ENCODE measurements around the gene ERLEC1.
A peak's percentile ranks its signal among the peaks of the same experiment; 100 is the strongest.
"Not testable (repeated sequence)": the region's sequence is repeated elsewhere in the genome, so short reads cannot be mapped to it uniquely, and the experiment has no call there.

Gene ERLEC1

DNA sequence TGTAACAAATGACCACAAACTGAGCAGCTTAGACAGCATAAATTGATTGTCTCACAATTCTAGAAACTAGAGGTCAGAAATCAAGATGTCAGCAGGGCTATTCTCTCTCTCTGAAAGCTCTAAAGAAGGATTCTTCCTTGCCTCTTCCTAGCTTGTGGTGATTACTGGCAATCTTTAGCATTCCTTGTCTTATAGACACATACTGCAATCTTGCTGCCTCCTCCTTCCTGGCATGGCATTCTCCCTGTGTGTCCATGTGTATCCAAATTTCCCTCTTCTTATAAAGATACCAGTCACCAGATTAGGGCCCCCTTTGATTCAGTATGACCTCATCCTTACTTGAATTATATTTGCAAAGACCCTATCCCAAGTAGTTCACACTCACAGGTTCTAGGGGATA, 2.4 kb upstream of the ERLEC1 start:
- DNase-seq (ENCODE audit: low spot score), result no peak

DNA sequence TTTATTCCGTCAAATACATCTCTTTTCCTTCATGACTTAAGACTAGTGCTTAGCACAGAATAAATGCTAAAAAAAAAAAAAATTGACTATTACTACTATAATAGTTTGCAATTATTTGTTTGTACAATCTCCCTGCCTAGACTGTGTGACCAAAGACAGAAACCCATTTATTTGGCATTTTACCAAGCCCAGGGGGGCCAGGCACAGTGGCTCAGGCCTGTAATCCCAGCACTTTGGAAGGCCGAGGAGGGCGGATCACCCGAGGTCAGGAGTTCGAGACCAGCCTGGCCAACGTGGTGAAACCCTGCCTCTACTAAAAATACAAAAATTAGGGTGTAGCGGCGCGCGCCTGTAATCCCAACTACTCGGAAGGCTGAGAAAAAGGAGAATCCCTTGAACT, 1.5 kb upstream of the ERLEC1 start:
- no peak for DNase-seq (ENCODE audit: low spot score)

DNA sequence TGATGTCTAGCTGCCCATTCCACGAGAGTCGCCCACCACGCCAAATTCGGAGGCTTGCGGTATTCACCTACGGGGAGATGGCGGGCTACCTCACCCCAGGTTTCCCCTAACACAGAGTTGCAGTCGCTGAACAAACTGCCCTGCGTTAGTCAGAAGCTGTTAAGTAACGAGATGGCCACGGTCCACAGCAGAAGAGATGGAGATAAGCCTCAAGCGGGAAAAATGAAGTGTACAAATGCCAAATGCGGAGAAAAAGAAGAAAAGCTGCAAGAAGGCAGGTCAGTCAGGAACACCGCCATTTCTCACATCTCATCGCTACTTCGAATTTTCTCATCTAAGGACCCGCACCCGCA, 516 bp upstream of the ERLEC1 start:
- DNase-seq (ENCODE audit: low spot score), result peak; percentile 35

DNA sequence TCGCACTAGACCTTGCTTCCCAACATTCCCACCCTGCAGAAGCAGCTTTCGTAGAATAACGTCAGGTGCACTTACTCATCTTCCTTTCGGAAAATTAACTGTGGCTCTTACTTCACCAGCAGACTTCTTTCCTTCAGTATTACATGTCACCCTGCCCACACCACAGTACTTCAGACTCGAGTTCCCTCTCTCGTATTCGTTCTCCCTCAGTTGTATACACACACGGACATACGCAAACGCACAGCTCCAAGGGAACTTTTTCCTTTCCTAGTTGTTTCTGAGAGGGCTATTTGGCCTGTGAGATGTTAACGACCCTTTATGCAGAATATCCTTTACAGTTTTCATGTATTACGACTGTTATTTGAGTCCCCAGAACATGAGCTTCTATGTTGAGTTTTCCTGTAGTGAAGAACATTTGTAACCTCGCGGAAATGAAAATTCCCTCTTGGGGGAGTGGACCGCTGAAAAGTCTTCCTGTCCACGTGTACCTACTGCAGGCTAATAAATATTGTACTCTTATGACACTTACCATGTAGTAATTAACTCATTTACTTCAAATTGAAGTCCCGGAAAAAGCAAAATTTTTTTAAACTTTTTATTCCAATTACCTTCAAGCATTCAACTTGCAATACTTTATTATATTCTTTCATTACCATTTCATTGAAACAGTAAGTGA, 908 bp downstream of the ERLEC1 start:
- DNase-seq (ENCODE audit: low spot score), result peak; percentile 16

DNA sequence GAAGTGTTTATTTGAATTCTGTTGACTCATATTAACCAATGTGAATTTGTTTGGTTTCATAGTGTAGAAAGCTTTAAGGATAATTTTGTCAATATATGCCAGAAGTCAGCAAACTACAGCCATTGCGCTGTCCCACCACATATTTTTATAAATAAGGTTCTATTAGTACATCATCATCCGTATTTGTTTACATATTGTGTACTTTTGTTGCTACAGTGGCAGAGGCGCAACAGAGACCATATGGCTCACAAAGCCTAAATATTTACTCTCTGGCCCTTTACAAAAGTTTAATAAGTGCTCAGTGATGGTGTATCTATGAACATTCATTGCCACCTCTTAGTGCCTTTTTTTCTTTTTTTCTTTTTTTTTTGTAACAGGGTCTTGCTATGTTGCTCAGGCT, 6.4 kb downstream of the ERLEC1 start:
- DNase-seq (ENCODE audit: low spot score), result no peak

DNA sequence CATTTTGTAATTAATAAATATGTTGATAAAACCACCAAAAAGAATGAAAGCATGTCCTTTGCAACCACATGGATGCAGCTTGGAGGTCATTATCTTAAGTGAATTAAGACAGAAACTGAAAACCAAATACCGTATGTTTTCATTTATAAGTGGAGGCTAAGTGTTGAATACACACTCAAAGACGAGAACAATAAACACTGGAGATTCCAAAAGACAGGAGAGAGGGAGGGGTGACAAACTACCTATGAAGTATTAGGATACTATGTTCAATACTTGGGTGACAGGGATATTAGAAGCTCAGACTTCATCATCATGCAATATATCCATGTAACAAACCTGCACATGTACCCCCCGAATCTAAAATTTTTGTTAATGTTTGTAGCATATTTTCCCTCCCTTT, 7.0 kb downstream of the ERLEC1 start:
- no peak for DNase-seq (ENCODE audit: low spot score)

DNA sequence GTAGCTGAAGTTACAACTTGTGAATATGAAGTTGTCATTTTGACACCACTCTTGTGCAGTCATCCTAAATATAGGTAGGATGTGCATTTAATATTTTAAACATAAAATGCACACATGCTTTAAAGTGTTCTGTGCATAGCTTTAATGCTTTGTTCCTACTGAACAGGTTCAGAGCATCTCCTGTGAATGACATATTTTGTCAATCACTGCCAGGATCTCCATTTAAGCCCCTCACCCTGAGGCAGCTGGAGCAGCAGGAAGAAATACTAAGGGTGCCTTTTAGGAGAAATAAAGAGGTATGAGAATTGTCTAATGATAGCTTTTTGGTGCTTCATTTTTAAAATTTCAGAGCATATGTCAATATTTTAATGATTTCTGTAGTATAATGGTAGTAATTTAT, 14.7 kb downstream of the ERLEC1 start:
- DNase-seq (ENCODE audit: low spot score), result no peak

DNA sequence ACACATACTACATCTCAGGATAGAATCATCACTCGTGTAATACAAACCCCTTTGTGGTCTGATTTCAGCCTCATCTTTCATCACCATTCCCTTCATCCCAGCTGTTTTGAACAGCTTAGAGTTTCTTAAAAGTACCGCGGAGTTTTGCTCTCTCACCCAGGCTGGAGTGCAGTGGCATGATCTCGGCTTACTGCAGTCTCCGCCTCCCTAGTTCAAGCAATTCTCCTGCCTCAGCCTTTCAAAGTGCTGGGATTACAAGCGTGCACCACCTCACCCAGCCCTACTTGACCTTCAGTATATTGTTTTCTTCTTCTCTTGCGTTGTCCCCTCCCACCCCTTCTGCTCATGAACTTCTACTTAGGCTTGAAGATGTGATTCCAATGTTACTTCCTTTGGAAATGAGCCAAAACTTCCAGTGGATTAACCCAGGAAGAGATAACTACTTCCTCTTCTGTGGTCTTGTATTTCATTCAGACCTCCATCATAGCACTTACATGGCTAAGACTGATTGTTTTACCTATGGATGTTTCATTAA, 15.8 kb downstream of the ERLEC1 start:
- DNase-seq (ENCODE audit: low spot score), result no peak

DNA sequence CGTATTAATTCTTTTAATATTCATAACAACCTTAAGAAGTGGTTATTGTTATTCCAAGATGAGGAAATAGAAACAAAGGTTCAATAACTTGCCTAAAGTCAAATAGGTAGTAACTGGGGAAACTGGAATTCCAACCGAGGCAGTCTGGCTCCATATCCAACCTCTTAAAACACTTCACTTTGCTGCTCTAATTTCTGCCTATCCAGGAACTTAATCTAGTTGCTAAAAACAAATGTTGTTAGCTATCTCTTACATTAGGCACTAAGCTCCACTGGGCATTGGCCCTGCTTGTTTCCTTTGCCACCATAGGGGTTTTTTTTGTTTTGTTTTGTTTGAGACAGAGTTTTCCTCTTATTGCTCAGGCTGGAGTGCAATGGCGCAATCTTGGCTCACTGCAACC, 24.8 kb downstream of the ERLEC1 start:
- no peak for DNase-seq (ENCODE audit: low spot score)

DNA sequence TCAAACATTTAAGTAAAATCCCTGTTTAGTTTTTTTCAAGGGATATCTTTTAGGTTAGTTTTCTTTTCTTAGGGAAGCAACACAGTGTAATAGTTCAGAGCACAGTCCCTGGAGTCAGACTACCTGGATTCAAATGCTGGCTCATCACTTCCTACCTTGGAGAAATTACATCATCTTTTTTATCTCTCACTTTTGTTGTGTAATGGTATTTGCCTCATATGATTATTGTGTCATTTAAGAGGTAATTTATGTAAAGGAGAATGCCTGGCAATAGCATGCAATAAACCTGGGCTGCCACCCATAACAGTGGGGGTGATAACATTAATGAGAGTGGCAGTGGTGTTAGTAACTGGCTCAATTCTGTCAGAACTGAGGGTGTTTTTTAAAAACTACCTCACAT, 26.3 kb downstream of the ERLEC1 start:
- no peak for DNase-seq (ENCODE audit: low spot score)

DNA sequence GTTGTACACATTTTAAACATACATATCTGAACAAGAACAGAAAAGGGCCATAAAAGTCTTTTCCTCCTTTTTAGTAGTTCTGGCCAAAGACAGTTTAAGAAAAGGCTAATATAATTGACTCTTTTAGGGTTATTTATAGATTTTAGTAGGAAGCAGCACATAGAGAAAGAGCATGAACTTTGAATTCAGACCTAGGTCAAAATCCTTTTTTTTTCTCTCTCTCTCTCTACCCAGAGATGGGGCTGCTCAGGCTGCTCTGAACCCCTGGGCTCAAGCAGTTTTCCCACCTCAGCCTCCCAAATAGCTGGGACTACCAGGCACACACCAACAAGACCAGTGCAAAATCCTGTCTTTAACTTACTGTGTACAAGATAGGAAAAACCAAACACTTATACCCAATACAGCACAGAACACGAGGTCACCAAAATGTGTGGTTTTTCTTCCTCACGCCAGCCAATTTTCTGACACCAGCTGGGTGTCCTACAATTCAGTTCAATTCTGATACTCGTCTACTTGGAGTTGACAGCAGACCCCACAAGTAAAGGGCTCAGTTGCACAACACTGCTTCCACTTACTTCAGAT, 32.1 kb downstream of the ERLEC1 start:
- DNase-seq (ENCODE audit: low spot score), result no peak

DNA sequence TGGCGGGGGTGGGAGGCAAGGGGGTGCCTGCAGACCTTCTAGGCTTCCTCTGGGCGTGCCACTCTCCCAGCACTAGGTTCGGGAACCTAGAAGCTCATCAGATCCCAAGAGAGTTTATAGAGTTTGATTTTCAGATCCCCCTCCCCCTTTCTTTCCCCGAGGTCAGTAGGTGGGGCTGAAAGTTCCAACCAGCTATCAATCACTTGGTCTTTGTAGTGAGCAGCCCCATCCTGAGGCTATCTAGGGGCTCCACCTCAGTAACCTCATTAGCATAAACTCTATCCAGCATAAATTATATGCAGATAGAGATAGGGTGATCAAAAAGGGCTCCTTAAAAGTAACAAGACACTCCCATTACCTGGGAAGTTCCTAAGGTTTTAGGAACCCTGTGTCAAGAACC, 32.8 kb downstream of the ERLEC1 start:
- no peak for DNase-seq (ENCODE audit: low spot score)

DNA sequence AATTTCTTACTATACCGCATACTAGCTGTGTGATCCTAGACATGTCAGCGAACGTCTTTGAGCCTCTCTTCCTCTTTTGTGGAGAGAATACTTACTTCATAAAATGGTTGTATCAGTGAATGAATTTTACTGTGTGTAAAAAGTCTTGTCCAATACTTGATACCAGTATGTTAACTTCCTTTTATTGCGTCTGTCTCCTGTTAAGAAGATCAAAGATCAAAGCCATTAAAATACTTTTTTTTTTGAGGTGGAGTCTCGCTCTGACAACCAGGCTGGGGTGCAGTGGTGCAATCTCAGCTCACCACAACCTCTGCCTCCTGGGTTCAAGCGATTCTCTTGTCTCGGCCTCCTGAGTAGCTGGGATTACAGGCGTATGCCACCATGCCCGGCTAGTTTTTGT, 33.2 kb downstream of the ERLEC1 start:
- DNase-seq (ENCODE audit: low spot score), result no peak

DNA sequence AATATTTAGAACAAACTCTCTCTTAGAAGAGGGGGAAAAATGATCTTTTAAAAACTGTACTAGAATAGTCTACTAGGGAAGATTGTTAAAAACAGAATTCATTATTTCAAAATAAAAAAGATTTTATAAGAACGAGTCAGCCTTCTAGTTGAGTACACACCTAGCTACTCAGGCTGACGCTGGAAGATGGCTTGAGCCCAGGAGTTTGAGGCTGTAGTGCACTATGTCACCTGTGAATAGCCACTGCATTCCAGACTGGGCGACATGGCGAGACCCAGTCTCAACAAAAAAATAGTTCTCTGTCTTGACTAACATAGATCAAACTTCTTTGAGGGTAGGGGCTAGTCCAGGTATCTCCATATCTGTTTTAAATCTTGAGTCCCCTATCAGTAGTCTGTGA, 33.9 kb downstream of the ERLEC1 start:
- no peak for DNase-seq (ENCODE audit: low spot score)

DNA sequence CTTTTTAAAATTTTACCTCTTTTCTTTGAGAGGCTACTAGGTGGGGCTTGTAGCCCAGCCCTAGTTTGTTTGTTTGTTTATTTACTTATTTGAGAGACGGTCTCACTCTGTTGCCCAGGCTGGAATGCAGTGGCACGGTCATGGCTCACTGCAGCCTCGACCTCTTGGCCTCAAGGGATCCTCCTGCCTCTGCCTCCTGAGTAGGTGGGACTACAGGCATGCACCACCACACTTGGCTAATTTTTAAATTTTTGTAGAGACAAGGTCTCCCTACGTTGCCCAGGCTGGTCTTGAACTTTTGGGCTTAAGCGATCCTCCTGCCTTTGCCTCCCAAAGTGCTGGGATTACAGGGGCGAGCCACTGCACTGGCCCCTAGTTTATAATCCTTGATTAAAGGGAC, 35.0 kb downstream of the ERLEC1 start:
- DNase-seq (ENCODE audit: low spot score), result no peak

DNA sequence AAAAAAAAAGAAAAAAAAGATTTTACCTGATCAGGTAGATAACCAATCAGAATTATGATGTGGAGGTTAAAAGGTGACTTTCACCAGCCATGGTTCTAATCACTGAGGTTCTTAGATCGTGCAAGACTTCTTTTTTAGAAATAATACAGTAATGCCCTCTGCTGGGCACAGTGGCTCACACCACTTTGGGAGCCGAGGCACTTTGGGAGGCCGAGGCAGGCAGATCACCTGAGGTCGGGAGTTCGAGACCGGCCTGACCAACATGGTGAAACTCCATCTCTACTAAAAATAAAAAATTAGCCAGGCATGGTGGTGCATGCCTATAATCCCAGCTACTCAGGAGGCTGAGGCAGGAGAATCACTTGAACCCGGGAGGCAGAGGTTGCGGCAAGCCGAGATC, 36.8 kb downstream of the ERLEC1 start:
- DNase-seq (ENCODE audit: low spot score), result not testable (repeated sequence)

DNA sequence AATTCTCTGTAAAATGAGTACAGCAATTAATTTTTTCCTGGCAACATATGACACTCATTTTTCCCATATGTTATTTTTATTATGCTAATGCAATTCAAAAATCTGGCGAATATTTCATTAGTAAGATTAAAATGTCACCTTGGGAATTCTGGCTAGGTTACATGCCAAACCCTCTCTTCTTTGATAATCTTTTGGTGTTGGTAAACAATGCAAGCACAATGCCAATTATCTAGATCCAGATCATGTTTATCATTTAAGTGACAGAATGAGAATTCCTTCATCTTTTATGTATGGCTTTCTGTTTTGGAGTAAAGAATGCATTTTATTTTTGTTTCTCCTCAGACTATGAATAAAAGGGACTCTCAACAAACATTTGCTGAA, 39.2 kb downstream of the ERLEC1 start:
- DNase-seq (ENCODE audit: low spot score), result no peak

DNA sequence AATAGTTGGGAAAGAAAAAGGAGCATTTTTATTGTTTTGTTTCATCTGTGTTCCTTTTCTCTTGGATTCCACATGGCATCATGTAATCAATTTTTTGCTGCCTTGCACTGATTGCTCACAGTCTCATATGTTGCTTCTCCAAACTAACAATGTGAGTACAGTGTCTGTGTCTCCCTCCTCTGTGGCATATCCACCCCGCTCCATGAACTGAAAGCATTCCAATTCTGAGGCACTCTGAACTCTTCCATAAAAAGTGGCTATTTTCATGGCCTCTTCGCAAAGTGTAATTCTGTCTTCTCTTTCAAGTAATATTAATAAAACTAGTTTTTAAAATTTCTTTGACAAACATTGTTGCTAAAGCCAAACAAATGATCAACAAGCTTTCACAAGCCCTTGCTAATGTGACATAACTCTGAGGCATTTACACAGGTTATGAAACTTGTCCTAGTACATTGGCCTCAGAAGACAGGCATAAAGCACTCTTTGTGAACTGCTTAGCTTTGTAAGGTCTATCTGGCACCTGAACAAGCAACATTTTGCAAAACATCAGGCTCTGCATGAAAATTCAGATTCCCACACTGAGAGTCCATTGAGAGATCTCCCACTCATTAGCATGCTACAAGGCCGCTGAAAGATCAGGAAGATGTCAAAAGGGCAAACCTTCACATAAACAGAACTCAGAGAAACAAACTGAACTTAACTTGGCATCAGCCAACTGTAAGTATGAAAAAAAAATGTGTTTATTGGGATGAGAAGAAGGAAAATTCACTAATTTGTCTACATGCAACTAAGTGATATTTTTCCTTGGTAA, 39.9 kb downstream of the ERLEC1 start:
- DNase-seq (ENCODE audit: low spot score), result peak; percentile 6

DNA sequence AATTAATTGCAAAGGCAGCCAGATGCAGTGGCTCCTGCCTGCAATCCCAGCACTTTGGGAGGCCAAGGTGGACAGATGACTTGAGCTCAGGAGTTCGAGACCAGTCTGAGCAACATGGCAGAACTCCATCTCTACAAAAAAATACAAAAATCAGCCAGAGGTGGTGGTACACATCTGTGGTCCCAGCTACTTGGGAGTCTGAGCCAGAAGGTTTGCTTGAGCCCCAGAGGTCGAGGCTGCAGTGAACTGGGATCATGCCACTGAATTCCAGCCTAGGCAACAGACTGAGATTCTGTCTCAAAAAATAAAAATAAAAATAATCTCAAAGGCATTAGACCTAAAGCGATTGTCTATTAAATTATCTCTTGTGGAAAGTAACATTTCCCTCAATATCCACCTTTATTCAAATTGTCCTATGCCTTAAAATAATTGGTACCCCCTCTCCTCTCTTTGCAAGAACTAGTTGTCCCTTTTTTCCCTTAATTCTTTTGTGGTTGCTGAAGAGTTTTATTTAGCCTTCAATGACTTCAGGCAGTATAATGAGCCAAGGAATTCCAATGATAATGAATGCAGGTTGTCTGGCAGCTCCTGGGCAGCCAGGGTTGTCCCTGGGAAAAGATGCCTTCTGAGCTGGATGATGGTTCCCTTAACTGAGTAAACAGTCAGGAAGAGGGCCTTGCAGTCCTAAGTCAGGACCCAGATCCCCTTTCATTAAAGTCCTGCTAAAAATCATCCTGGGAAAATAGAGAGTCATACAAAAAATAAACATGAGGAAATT, 40.7 kb downstream of the ERLEC1 start:
- DNase-seq (ENCODE audit: low spot score), result peak; percentile 4

DNA sequence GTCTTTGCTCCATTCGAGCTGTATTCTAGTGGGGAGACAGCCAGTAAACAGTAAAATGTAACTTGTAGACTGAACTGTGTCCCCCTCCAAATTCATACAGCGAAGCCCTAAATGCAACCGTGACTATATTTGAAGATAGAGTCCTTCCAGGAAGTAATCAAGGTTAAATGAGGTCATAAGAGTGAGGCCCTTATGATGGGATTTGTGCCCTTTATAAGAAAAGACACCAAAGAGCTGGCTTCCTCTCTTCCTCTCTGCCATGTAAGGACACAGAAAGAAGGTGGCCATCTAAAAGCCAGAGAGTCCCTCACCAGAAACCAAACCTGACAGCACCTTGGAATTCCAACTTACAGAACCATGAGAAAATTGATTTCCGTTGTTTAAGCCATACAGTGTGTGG, 41.5 kb downstream of the ERLEC1 start:
- no peak for DNase-seq (ENCODE audit: low spot score)

DNA sequence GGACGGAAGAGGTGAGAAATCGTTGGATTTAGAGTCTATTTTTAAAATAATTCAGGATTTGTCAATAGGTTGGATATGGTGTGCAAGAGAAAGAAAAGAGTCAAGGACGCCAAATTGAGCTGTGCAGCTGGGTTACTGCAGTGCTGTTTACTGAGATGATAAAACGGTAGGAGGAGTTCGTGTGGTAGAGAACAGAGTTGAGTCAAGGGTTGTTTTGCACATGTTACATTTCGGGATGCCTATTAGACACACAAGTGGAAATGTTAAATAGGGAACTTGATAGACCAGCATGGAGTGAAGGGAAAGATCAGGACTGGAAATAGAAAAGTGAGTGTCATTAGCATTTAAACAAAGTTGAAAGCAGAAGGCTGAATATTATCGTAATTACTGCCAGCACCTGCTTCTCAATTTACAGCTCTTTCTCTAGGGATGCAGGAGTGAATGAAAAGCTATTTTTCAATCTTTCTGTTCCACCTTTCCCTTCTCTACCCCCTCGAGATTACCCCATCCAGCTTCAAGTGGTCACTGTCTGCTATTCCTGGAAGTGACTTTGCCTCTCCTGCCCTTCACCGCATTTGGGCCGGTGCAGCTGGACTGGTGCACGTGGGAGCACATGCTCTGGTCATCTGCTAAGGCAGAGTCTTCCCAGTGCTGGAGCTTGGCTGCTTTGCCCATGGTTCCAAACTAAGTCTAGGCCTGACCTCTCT, 42.6 kb downstream of the ERLEC1 start:
- DNase-seq (ENCODE audit: low spot score), result no peak

DNA sequence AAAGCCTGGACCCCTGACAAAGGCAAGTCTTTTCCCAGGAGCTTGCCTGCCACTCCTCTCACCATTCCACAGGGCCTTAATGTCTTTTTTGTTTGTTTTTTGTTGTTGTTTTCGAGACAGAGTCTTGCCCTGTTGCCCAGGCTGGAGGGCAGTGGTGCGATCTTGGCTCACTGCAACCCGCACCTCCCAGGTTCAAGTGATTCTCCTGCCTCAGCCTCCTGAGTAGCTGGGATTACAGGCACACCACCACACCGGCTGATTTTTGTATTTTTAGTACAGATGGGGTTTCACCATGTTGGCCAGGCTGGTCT, 43.1 kb downstream of the ERLEC1 start:
- DNase-seq (ENCODE audit: low spot score), result not testable (repeated sequence)
